ENCODE results near the gene ADAMTS13.

The ADAMTS13 gene

DNA sequence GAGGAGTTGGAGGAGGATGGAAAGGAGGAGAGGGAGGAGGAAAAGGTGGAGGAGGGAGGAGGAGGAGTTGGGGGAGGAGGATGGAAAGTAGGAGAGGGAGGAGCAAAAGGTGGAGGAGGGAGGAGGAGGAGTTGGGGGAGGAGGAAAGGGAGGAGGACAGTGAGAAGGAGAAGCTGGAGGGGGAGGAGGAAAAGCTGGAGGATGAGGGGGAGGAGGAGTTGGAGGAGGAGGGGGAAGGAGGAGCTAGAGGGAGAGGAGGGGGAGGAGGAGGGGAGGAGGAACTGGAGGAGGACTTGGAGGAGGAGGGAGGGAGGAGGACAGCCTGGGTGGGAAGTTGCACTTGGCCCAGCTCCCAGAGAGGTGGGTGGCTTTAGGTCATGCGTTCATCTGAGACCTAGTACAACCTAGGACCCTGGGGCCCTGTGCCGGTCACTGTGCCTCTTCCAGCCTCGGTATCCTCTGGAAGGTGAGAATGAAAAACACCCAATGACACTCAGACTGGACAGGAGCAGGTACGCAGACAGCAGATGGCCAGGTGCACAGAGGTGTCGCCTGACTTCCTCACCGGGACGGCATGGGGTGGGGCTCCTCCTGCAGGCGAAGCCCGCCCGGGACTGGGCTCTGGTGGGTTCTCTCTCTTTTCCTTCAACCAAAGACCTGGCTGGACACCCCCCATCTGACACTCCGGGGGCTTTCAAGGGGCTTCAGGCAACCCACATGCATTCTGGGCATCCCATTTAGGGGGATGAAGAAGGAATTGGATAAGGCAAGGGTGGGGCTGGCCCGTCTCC, 68.9 kb downstream of the ADAMTS13 start:
- DNase-seq (ENCODE audit: low spot score), result no peak

DNA sequence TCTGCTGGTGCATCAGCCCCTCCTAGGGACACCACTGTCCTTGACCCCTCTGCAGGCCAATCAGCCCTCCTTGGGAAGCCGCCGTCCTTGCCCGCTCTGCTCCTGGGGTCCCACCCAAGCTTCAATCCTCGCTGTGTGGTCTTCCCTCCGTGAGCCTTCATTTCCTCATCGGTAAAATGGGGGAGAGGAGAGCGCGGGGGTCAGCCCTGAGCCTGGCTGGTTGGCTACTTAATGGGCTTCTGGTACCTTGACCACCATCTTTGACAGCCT, 69.4 kb downstream of the ADAMTS13 start:
- no peak for DNase-seq (ENCODE audit: low spot score)

DNA sequence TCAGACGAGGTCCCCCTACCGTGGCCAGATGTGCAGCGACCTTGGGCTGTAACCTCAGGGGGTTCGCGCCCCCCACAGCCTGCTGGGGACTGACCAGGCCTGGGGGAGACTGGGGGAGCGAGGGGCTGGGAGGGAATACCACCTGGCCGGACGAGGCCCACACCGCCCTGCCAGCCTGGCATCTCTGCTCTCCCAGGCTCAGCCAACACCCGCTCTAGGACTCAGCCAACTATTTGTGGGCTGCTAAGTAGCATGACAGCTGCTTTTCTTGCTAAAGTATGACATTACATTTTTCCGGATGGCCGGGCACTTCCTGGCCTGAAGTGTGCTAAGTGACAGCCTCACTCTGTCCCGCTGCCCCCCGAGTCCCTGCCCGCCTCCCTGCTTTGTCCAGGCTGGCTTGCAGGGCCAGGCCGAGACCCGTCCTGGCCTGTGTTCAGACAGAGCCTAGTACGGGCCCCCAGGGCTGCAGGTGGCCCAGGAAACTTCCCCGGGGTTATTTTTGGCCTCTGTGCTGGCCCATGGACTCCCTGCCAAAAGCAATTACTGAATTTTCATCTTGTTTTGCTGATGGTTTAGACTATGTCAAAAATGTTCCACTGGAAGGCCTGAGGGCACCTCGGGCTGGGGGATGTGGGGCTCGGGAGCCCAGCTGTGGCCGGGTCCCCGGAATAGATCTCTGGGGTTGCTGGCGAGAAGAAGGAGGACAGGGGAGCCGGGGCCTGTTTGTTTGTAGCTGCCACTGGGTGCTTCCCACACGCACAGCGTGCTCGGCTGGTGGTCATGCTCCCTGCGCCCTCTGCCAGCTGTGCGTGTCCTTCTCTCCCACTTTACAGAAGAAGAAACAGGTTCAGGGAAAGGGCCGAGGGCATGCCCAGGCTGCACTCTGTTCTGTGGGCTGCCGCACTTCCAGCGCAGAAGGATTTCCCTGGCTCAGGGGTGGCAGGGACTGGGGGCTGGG, 70.2 kb downstream of the ADAMTS13 start:
- DNase-seq (ENCODE audit: low spot score), result no peak

DNA sequence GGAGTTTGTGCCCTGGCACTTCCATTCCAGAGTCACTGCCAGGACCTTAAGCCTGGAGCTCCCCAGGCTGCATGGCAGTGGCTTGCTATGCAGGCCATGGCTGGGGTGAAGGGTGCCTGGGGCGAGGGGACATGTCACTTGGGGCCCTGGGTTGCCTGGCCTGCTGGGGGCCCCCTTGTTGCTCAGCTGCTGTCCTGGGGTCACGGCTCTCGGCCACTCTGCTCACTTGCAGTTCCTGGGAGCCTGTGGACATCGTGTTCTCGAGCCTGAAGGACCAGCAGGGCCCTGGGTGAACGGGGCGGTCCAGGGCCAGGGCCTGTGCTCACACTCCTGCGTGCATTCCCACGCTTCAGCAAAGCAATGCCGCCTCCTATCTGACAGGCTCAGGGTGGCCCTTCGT, 71.3 kb downstream of the ADAMTS13 start:
- DNase-seq (ENCODE audit: low spot score), result no peak

DNA sequence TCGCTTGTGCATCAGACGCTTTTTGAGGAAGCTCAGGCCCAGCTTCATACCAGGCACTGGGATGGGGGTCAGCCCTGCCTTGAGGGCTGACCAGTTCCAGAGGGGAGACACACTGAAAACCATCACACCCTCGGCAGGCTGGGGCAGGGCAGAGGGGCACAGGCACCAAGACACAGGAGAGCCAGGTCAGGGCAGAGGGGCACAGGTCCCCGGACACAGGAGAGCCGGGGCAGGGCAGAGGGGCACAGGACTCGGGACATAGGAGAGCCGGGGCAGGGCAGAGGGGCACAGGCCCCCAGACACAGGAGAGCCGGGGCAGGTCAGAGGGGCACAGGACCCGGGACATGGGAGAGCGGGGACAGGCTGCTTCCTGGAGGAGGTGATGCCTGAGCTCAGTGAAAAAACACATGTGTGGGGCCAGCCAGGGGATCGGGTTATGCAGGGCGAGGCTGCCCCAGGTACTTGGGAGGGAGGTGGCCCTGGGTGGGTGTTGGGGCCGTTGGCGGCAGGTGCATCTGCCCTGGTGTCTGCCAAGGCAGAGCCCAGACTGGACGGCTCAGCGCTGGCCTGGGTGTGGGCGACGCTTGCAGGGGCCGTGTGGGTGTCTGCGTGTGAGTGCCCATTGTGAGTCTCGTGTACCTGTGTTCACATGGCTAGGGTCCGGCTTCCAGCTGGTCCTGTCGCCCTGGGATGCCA, 71.8 kb downstream of the ADAMTS13 start:
- no peak for DNase-seq (ENCODE audit: low spot score)

DNA sequence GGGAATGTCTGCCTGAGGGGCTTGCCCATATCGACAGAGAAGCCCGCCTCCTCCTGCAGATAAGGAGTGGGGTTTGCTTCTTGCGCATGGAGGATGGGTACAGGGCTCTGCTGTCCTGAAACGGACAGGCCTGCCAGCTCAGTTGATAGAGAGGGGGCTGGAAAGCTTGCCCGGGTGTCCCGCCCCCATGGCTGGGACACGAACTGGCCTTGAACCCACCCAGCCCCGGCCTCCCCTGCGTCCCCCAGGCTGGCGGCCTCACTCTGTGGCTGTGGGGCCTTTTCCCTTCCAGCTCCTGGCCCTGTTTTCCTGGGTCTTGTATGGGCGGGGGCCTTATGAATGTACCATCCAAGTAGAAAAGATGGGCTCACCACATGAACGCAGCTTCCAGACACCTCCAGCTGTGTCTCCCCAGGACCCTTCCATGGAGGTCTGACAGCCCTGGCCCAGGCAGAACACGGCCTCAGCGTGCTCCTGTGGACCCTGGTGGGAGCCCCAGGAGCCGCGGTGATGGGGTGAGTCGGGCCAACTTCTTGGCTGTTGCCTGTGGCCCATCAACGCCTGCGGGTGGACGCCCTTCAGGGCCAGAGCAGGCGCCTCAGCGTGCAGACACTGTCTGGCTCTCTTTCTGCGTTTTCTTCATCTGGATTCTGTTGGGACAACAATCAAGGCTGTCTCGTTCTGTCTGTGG, 72.6 kb downstream of the ADAMTS13 start:
- DNase-seq (ENCODE audit: low spot score), result no peak

DNA sequence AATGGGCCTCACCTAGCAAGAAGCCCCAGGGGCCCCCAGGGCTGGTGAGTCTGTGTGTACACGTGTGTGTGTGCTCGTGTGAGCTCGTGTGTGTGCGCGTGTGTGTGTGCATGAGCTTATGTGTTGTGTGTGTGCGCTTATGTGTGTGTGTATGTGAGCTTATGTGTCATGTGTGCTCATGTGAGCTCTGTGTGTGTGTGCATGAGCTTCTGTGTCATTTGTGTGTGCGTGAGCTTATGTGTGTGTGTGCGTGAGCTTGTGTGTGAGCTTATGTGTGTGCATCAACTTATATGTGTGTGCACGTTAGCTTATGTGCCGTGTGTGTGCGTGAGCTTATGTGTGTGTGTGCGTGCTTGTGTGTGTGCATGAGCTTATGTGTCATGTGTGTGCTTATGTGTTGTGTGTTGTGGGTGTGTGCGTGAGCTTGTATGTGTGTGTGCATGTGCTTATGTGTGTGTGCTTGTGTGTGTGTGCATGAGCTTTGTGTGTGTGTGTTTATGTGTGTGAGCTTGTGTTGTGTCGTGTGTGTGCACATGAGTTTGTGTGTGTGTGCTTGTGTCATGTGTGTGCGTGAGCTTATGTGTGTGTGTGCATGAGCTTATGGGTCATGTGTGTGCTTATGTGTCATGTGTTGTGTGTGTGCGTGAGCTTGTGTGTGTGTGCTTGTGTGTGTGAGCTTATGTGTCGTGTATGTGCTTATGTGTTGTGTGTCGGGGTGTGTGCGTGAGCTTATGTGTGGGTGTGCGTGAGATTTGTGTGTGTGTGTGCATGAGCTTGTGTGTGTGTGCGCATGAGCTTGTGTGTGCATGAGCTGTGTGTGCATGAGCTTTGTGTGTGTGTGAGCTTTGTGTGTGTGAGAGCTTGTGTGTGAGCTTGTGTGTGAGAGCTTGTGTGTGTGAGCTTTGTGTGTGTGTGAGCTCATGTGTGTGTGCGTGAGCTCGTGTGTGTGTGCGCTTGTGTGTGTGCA, 73.4 kb downstream of the ADAMTS13 start:
- no peak for DNase-seq (ENCODE audit: low spot score)

DNA sequence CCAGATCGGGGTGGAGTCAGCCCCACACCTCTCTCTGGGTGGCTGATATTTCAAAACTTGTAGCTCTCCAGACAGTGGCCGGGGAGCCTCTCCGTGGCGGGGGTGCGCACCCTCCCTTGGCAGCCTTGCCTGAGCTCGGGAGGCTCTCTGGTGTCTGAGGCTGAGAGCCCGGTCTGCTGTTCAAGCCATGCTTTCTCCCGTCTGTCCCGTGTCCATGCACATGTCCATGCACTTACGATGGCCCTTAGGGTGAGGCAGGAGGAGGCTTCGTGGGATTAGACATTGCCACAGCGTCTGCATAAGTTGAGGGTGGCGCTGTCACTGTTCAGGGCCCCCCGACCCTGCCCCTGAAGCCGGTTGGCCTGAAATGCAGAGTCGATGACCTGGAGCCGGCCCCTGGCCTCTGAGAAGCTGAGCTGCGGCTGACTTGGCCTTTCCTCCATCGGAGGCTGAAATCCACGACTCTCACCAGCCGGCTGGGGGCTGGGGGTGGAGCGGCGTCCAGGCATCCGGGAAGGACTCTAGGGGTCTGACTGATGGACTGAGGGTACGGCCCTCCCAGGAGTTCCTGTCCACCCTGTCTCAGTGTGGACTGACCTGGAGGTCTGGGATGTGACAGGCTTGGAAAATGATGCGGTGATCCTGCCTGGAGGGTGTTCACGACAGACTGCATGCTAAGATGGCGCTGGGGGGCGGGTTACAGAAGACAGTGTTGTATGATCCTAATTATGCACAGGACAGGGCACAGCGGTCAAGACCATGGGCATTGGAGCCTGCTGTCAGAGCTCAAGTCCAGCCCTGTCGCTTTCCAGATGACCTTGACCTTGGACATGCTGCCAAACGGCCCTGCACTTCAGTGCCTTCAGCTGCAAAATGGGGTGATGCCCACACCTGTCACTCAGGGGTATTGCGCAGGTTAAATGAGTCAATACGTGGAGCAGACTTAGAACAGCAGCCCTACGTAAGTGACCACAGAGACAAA, 75.0 kb downstream of the ADAMTS13 start:
- no peak for DNase-seq (ENCODE audit: low spot score)

DNA sequence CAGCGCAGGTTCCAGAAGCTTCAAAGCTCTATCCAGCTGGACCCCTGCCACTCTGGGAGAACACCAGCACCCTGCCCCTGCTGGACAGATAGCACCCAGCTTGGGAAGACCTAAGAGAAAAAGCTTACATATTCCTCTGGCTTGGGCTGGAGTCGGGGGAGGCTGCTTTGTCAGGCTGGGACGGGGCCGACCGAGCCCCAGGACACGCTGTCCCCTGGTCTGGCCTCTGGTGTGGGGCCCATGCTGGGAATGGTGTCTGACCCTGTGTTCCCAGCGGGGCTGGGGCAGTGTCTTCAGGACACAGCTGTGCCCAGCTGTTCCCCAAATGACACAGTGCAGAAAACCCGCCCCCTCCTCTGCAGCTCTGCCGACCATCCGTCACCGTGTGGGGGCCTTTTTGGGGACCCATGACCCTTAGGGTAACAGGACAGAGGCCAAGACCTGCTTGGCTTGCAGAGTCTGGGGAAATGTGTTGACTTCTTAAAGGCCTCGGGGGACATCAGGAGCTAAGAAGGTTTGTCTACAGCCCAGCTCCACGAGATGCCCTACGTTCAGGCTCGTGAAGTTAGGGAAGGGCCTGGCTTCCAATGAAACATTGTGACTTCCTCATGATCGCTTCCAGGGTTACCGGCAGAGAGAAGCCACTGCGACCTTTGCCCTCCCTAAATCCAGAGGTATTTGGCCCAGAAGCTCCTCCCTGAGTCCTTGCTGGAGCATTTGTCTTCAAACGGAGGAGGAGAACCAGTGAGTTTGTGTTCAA, 77.1 kb downstream of the ADAMTS13 start:
- DNase-seq (ENCODE audit: low spot score), result no peak

DNA sequence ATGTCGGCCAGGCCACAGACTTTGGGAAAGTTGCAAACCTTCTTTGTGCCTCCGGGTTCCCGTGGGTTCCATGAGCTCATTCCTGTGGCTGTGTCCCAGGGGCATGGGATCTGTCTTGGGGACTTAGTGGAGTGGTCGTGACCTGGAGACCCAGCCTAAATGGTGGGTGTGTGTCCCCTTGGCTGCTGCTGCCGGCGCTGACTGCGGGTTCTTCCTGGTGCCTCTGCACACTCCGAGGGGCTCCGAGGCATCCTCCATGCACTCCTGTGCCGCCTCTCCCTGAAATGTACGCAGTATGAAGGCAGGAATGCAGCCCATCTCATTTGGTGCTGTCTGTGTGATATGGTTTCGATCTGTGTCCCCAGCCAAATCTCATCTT, 77.7 kb downstream of the ADAMTS13 start:
- no peak for DNase-seq (ENCODE audit: low spot score)

DNA sequence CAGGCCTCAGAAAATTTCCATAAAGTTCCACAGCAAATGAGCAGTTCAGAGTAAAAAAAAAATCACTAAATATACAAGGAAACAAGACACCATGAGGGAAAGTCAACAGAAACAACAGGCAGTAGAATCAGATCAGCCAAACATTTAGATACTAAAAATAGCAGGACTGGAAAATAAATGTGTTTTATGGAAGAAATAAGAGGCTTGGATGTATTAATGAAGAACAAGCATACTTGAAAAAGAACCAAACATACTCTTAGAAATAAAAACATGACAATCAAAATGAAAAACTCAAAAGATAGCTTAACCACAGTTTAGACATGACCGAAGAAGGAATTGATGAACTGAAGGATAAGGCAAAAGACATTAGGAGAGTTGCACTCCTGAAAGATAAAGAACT, 79.9 kb downstream of the ADAMTS13 start:
- DNase-seq (ENCODE audit: low spot score), result no peak

DNA sequence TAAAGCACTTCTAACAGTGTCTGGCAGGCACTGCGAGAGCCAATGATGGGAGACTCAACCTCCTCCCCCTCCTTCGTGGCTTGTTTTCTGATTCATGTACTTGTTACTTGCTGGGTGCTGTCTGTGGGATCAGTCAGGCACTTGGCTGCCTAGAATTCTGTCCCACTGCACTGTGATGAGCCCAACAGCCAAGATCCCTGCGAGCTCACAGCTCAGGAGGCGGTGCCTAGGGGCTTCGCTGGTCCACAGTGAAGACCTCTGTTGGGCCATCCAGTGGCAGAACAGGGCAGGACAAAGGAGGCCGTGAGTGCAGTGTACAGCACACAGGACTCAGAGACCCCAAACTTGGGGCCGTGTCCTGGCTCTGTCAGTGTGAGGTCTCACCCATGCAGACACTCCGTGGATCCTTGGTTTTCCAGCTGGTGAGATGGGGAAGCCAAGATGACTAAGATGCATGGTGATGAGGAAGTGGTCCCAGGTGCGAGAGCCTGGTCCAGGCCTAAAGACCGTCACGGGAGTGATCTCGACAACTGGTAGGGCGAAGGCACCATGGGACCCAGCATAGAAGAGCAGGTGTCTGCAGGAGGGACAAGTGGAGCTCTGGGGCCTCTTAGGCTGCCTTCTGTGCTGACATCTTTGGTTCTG, 83.1 kb downstream of the ADAMTS13 start:
- no peak for DNase-seq (ENCODE audit: low spot score)

DNA sequence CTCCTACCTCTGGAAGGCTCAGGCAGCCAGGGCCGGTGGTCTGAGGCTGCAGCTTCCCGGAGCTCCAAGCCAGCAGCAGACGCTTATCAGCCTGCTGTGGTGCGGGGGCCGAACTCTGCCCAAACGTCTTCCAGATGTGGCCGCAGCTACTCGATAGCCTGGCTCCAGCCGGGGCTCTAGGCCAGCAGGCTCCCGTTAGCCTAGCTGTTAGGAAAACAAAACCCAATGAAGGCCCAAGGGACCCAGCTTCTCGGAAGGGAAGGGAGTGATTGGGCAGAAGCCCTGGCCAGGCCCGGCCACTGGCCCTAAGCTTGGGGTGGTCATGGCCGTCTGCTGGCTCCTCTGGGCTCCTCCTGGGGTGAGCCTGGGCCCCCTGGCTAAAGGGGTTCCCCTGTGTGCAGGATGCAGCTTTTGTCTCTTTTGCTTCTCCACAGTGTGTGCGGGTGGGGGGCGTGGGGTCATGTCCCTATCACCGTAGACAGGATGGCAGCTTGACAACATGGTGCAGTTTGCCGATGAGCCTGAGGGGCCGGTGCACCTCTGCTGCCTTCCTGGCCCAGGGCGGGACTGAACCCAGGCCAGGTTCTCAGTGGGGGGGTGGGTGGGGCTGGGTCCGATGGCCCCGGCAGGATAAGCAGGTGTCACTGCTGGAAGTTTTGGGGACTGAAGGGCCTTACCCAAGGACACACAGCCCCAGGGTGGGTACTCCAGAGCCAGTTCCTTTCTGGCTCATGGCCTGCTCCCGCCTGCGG, 83.9 kb downstream of the ADAMTS13 start:
- no peak for DNase-seq (ENCODE audit: low spot score)

DNA sequence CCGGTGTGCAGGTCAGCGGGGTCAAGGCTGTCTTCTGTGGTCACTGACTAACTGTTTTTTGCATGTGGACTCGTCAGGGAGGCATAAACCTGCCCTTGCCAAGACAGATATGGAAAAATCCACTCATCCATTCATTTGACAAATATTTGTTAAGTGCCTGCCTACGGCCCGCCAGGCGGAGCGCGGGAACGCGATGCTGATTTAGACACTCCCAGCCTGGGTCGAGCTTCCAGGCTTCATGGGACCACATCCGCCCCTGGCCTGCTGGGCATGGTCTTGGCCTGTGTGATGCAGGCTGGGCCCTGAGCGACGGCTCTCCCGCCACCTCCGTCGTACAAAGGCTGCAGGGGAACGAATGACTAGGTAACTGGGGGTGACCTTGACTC, 84.5 kb downstream of the ADAMTS13 start:
- DNase-seq (ENCODE audit: low spot score), result no peak

DNA sequence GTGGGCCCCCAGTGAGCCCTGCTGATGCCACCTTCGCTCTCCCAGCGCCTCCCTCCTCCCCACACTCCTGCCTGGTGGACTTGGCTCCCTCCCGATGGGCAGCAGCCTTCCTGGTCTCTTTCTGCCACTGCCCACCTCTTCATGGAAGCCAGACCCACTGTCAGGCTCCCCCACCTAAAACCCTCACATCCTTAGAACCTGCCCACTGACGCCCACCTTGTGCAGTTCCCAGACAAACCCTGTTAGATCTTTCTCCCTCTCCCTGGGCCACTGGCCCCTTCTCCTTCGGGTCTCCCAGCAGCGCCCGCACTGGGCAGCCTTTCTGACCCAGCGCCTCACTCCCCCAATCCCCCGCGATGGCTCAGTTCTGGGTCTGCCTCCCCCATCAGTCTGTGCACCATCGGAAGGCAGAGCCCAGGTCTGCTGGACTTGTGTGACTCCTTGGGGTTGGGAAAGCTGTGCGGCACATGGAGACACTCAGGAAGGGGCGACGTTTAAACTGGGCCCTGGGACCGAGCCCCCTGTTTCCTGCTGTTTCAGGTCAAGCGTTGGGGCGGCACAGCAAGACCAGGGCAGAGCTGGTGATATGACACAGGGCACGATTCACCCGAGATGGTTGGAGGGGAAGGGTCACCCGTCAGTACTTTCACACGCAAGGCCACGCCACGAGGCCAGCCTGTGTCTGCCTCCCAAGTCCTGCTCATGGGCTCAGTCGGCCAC, 85.2 kb downstream of the ADAMTS13 start:
- DNase-seq (ENCODE audit: low spot score), result no peak

DNA sequence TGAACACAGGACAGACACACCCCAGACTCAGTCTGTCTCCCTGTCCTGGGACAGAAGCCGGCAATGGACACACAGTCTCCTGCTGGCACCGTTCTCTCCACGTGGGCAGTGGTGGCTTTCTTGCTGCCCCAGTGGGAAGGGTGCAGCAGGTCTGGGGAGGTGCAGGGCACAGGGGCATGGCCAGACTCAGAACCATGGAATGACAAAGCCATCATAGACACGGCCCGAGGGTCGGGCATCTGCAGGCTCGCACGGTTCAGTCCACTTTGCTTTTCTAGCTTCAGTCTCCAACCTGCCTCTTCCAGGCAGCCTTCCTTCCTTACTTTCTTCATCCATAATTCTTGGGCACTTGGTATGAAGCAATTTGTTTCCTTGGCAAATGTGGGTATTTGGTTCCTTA, 85.9 kb downstream of the ADAMTS13 start:
- no peak for DNase-seq (ENCODE audit: low spot score)
